ENCODE measurements around the gene APLNR. TPM values are rescaled to one million over a fixed set of nuclear protein-coding genes. Genes with fewer than 3 reads are reported as not detected.

APLNR gene
- polyA plus RNA-seq, 1 donor: 88.7 TPM

Other genes starting within 250 kb of the APLNR start
- gene OR5AK2, start 248.3 kb downstream of the APLNR start, polyA plus RNA-seq (ENCODE audit: insufficient read length): 0.23 TPM
- 3.9 TPM for gene LRRC55, start 55.3 kb downstream of the APLNR start, polyA plus RNA-seq (ENCODE audit: insufficient read length)
- 69.1 TPM for gene TNKS1BP1, start 87.7 kb upstream of the APLNR start, polyA plus RNA-seq (ENCODE audit: insufficient read length)
- 200 TPM for gene SSRP1, start 98.6 kb upstream of the APLNR start, polyA plus RNA-seq (ENCODE audit: insufficient read length)
- gene P2RX3, start 101.1 kb upstream of the APLNR start, polyA plus RNA-seq (ENCODE audit: insufficient read length): 0.40 TPM
- 0.48 TPM for gene PRG3, start 143.9 kb upstream of the APLNR start, polyA plus RNA-seq (ENCODE audit: insufficient read length)
- gene PRG2, start 153.4 kb upstream of the APLNR start, polyA plus RNA-seq (ENCODE audit: insufficient read length): 0.68 TPM
- gene SLC43A3, start 189.9 kb upstream of the APLNR start, polyA plus RNA-seq (ENCODE audit: insufficient read length): 27.2 TPM
- 2.5 TPM for gene RTN4RL2, start 223.3 kb upstream of the APLNR start, polyA plus RNA-seq (ENCODE audit: insufficient read length)